Bronchial epithelial cell (primary cell): ENCODE measurements around the gene ERCC6L2. TPM values are rescaled to one million over a fixed set of nuclear protein-coding genes. Genes with fewer than 3 reads are reported as not detected.
A peak's percentile ranks its signal among the peaks of the same experiment; 100 is the strongest.

Experiments used
- DNase-seq: peaks from one replicate; pipeline ENCODE4 v3.0.0-alpha.2; 2010; ENCODE audit warnings: low read depth
- FAIRE-seq: peaks from 2 replicates; lab custom pipeline; 2011; peaks lifted over from hg19 to GRCh38; lab: Jason Lieb, UNC
- H3K27me3 ChIP-seq: 2 replicates; pipeline ENCODE4 v1.5.1; 2011; ENCODE audit warnings: low read length; ENCODE audit not compliant: control insufficient read depth, insufficient read depth
- H3K36me3 ChIP-seq: 2 replicates; pipeline ENCODE4 v1.5.1; 2011; ENCODE audit warnings: low read length; ENCODE audit not compliant: control insufficient read depth, insufficient read depth
- H3K4me3 ChIP-seq: 2 replicates; pipeline ENCODE4 v1.5.1; 2011; ENCODE audit warnings: mild to moderate bottlenecking, low read depth, low read length, control low read depth
- CTCF ChIP-seq: IDR thresholded peaks from 2 replicates; pipeline ENCODE4 v1.5.1; 2011; ENCODE audit warnings: mild to moderate bottlenecking, moderate library complexity, low read length, control low read depth, inconsistent platforms; ENCODE audit not compliant: insufficient read depth, severe bottlenecking
- total RNA-seq: library from RNA; depleted of rRNA; stranded (reverse); fragments of >200 nt; gene quantifications from 2 replicates; pipeline ENCODE4 v1.2.1, GENCODE V29; 2014

The ERCC6L2 gene
- total RNA-seq, result 33.4 and 47.2 TPM in 2 replicates

- TF ChIP-seq CTCF, result no peak
- FAIRE-seq (no peak), DNase-seq (peak; percentile 97)
- H3K4me3 ChIP-seq, result no peak within 1 kb of the TSS
- H3K36me3 ChIP-seq, result no peaks in the 10 kb centered on the region
- no peaks in the 10 kb centered on the region for H3K27me3 ChIP-seq
These were observed at the start of gene ERCC6L2 for GRCh38 chr9:95875305-95876137. ERCC6L2 (plus strand) TSS chr9:95875691; CDS start chr9:95876039, 348 bp downstream.

- TF ChIP-seq CTCF, result no peak
- H3K27me3 ChIP-seq, result no peaks in the 10 kb centered on the region
- H3K36me3 ChIP-seq, result no peaks in the 10 kb centered on the region
- no peak for FAIRE-seq
- no peak for DNase-seq
- no peak overlapping the region for H3K4me3 ChIP-seq
These were observed 49.2 kb upstream of the ERCC6L2 start for GRCh38 chr9:95826183-95826838.

DNA sequence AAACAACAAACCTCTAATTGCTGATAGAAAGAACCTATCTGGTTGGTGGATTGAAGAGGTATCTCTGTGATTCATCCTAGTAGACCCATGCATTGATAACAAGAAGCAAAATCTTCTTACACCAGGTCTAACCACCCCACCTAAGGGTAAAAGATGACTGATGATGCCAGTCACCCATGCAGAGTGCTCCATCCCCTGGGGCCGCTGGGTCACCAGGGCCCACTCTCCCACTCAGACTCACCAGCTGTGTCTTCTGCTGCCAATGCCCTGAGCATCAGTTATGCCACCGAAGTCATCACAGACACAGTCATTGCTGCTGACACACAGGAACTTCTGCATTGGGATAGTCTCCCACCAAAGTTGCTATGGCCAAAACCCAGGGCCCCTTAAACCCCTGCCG is 44.7 kb upstream of the ERCC6L2 start:
- DNase-seq (no peak), FAIRE-seq (no peak)
- Histone ChIP-seq H3K4me3 (no peak overlapping the region), H3K36me3 (no peaks in the 10 kb centered on the region), H3K27me3 (no peaks in the 10 kb centered on the region)
- TF ChIP-seq CTCF, result no peak

- no peak for TF ChIP-seq CTCF
- Histone ChIP-seq H3K36me3 (no peaks in the 10 kb centered on the region), H3K27me3 (no peaks in the 10 kb centered on the region), H3K4me3 (no peak overlapping the region)
- no peak for FAIRE-seq
- DNase-seq, result no peak
These were observed 43.7 kb upstream of the ERCC6L2 start for GRCh38 chr9:95831810-95832209.

DNA sequence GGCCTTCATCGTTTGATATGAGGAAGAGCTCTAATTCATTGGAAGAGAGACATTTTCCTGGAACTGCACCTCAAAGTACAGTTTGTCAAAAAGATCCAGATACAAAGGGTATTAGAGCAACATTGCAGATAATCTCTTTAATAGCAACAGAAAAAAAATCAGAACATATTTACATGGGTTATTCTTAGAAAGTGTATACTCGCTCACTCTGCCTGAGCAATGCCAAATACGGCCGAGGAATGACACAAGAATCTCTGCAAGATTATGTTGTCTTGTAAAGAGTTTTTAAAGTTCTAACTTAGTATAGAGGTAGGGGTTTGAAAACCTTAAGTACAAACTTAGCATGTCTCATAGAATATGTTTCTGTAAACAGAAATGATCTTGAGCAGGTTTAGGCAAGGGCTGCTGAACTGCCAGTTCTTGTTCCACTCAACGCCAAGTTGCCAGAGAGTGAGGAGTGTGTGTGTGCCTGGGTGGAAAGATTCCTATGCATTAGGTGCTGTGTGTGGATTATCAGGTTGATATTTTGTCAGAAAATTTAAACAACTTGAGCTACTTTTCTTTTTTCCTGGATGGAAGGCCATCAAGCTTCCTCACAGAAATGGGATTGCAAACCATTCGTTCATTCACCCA is 41.8 kb upstream of the ERCC6L2 start:
- TF ChIP-seq CTCF, result no peak
- Histone ChIP-seq H3K4me3 (no peak overlapping the region), H3K36me3 (no peaks in the 10 kb centered on the region), H3K27me3 (no peaks in the 10 kb centered on the region)
- FAIRE-seq, result no peak
- DNase-seq, result no peak
